Neural cell (in vitro differentiated cells): ENCODE measurements around the gene MAML3. TPM values are rescaled to one million over a fixed set of nuclear protein-coding genes. Genes with fewer than 3 reads are reported as not detected.

Experiments used
- H2AFZ ChIP-seq: fragments of 200-600, 300-800 bp; sonication (generic), shearing (Covaris generic); 2 replicates; pipeline ENCODE4 v1.6.0; 2014; ENCODE audit warnings: low read depth, mild to moderate bottlenecking, antibody characterized with exemption, low read length, moderate library complexity
- H3F3A ChIP-seq: fragments of 200-600 bp; shearing (Covaris generic); 2 replicates; pipeline ENCODE4 v1.6.1; 2016; ENCODE audit warnings: mild to moderate bottlenecking, moderate library complexity, mixed read lengths, antibody characterized with exemption, low read length; ENCODE audit not compliant: insufficient read depth, poor library complexity, severe bottlenecking
- H3K27ac ChIP-seq: fragments of 200-600, 300-800 bp; sonication (generic), shearing (Covaris generic); 2 replicates; pipeline ENCODE4 v1.5.1; 2014; ENCODE audit warnings: mild to moderate bottlenecking, low read length, moderate library complexity
- H3K27me3 ChIP-seq: fragments of 300-800, 200-600 bp; sonication (generic), shearing (Covaris generic); 2 replicates; pipeline ENCODE4 v1.6.0; 2014; ENCODE audit warnings: mild to moderate bottlenecking, low read depth, low read length, moderate library complexity; ENCODE audit not compliant: insufficient read depth
- H3K36me3 ChIP-seq: fragments of 300-800, 200-600 bp; sonication (generic), shearing (Covaris generic); 2 replicates; pipeline ENCODE4 v1.5.1; 2014; ENCODE audit warnings: mild to moderate bottlenecking, antibody characterized with exemption, low read length, moderate library complexity; ENCODE audit not compliant: insufficient read depth
- H3K4me2 ChIP-seq: fragments of 300-800, 200-600 bp; sonication (generic), shearing (Covaris generic); 2 replicates; pipeline ENCODE4 v1.6.0; 2014; ENCODE audit warnings: mild to moderate bottlenecking, low read length
- H3K4me3 ChIP-seq: fragments of 300-800, 200-600 bp; sonication (generic), shearing (Covaris generic); 2 replicates; pipeline ENCODE4 v1.5.1; 2014; ENCODE audit warnings: mild to moderate bottlenecking, low read length, moderate library complexity
- H3K79me2 ChIP-seq: fragments of 200-600 bp; shearing (Covaris generic); replicated peaks from 2 replicates; pipeline ENCODE4 v1.6.0; 2014; ENCODE audit warnings: mild to moderate bottlenecking, low read length, moderate library complexity; ENCODE audit not compliant: insufficient read depth
- H3K9ac ChIP-seq: fragments of 300-800, 200-600 bp; sonication (generic), shearing (Covaris generic); 2 replicates; pipeline ENCODE4 v1.6.1; 2016; ENCODE audit warnings: mild to moderate bottlenecking, low read length, mixed read lengths
- H3K9me2 ChIP-seq: fragments of 200-600 bp; shearing (Covaris generic); 2 replicates; pipeline ENCODE4 v1.6.1; 2016; ENCODE audit warnings: mild to moderate bottlenecking, low read length, mixed read lengths; ENCODE audit not compliant: insufficient read depth
- H3K9me3 ChIP-seq: fragments of 200-600, 300-800 bp; sonication (generic), shearing (Covaris generic); 2 replicates; pipeline ENCODE4 v1.6.1; 2016; ENCODE audit warnings: mild to moderate bottlenecking, mixed run types, low read length, moderate library complexity, mixed read lengths
- H4K20me1 ChIP-seq: fragments of 200-600 bp; shearing (Covaris generic); 2 replicates; pipeline ENCODE4 v1.6.1; 2016; ENCODE audit warnings: mild to moderate bottlenecking, mixed run types; ENCODE audit not compliant: insufficient read depth
- EP300 ChIP-seq: fragments of 450-650 bp; conservative IDR thresholded peaks from 2 replicates; pipeline ENCODE4 v1.6.1; 2014; ENCODE audit warnings: antibody characterized with exemption, mild to moderate bottlenecking, moderate library complexity; ENCODE audit not compliant: poor library complexity, severe bottlenecking
- EZH2 ChIP-seq: fragments of 200-600, 300-800 bp; shearing (Covaris generic), sonication (generic); IDR thresholded peaks from 2 replicates; pipeline ENCODE4 v1.6.1; 2014; ENCODE audit warnings: antibody characterized with exemption, low read length, borderline replicate concordance, mild to moderate bottlenecking; ENCODE audit not compliant: insufficient read depth, poor library complexity, severe bottlenecking
- MXI1 ChIP-seq: fragments of 450-650 bp; conservative IDR thresholded peaks from 2 replicates; pipeline ENCODE4 v1.6.1; 2014; ENCODE audit warnings: antibody characterized with exemption, mild to moderate bottlenecking; ENCODE audit not compliant: poor library complexity, severe bottlenecking
- POLR2AphosphoS5 ChIP-seq: IDR thresholded peaks from 2 replicates; pipeline ENCODE4 v1.6.1; 2012
- RAD21 ChIP-seq: fragments of 450-650 bp; conservative IDR thresholded peaks from 2 replicates; pipeline ENCODE4 v1.6.1; 2014; ENCODE audit warnings: antibody characterized with exemption, mild to moderate bottlenecking, moderate library complexity
- SMC3 ChIP-seq: fragments of 450-650 bp; conservative IDR thresholded peaks from 2 replicates; pipeline ENCODE4 v1.6.1; 2014; ENCODE audit warnings: antibody characterized with exemption, mild to moderate bottlenecking, moderate library complexity; ENCODE audit not compliant: poor library complexity
- TAF1 ChIP-seq: IDR thresholded peaks from 2 replicates; pipeline ENCODE4 v1.6.1; 2012; ENCODE audit warnings: low read depth
- polyA plus RNA-seq: library from polyadenylated mRNA; depleted of rRNA; stranded (reverse); fragments of >200 nt; gene quantifications from 2 replicates; pipeline ENCODE4 v1.2.3, GENCODE V29; 2014
- TF ChIP-seq, protein P1 (sequence below): IDR thresholded peaks from 2 replicates; pipeline ENCODE4 v1.6.1; 2012; ENCODE audit warnings: borderline replicate concordance
- TF ChIP-seq, protein P2 (sequence below): fragments of 450-650 bp; IDR thresholded peaks from 2 replicates; pipeline ENCODE4 v1.5.1; 2014; ENCODE audit warnings: antibody characterized with exemption, mild to moderate bottlenecking, moderate library complexity; ENCODE audit not compliant: poor library complexity, severe bottlenecking

MAML3 gene
- polyA plus RNA-seq, 1 donor from 2014 or later: 10.2 TPM

DNA sequence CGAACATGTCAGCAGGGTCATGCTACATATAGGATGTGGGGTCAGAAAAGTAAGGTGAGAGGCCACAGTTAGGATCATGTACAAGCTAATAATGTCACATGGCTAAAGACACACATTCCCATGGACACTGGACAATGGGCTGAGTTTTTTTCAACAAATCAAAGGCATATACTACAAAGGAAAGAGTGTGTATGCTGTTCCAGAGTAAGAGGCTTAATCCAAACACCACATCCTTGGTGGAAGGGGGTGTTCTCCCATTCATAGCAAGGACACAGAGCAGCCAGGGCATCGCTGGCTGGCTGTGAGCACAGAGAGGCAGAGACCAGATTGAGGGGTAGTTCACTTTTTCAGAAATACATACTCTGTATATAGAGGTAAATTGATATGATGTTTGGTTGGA lies 356.7 kb downstream of the MAML3 start:
- Histone ChIP-seq H3K9me2 (no peaks in the 10 kb centered on the region), H3K27ac (no peak overlapping the region), H3F3A (peaks cover 5% of the 10 kb centered on the region), H4K20me1 (no peaks in the 10 kb centered on the region), H3K36me3 (no peaks in the 10 kb centered on the region), H3K79me2 (no peaks in the 10 kb centered on the region), H3K27me3 (no peaks in the 10 kb centered on the region), H3K9ac (no peak overlapping the region), H3K4me3 (no peak overlapping the region), H2AFZ (no peak overlapping the region), H3K9me3 (no peaks in the 10 kb centered on the region), H3K4me2 (no peak overlapping the region)
- TF ChIP-seq POLR2AphosphoS5: no peak
- no peak for TF ChIP-seq EZH2
- TF ChIP-seq, protein P1, sequence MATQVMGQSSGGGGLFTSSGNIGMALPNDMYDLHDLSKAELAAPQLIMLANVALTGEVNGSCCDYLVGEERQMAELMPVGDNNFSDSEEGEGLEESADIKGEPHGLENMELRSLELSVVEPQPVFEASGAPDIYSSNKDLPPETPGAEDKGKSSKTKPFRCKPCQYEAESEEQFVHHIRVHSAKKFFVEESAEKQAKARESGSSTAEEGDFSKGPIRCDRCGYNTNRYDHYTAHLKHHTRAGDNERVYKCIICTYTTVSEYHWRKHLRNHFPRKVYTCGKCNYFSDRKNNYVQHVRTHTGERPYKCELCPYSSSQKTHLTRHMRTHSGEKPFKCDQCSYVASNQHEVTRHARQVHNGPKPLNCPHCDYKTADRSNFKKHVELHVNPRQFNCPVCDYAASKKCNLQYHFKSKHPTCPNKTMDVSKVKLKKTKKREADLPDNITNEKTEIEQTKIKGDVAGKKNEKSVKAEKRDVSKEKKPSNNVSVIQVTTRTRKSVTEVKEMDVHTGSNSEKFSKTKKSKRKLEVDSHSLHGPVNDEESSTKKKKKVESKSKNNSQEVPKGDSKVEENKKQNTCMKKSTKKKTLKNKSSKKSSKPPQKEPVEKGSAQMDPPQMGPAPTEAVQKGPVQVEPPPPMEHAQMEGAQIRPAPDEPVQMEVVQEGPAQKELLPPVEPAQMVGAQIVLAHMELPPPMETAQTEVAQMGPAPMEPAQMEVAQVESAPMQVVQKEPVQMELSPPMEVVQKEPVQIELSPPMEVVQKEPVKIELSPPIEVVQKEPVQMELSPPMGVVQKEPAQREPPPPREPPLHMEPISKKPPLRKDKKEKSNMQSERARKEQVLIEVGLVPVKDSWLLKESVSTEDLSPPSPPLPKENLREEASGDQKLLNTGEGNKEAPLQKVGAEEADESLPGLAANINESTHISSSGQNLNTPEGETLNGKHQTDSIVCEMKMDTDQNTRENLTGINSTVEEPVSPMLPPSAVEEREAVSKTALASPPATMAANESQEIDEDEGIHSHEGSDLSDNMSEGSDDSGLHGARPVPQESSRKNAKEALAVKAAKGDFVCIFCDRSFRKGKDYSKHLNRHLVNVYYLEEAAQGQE: no peak
- TF ChIP-seq RAD21: no peak
- TF ChIP-seq TAF1: no peak
- TF ChIP-seq, protein P2, sequence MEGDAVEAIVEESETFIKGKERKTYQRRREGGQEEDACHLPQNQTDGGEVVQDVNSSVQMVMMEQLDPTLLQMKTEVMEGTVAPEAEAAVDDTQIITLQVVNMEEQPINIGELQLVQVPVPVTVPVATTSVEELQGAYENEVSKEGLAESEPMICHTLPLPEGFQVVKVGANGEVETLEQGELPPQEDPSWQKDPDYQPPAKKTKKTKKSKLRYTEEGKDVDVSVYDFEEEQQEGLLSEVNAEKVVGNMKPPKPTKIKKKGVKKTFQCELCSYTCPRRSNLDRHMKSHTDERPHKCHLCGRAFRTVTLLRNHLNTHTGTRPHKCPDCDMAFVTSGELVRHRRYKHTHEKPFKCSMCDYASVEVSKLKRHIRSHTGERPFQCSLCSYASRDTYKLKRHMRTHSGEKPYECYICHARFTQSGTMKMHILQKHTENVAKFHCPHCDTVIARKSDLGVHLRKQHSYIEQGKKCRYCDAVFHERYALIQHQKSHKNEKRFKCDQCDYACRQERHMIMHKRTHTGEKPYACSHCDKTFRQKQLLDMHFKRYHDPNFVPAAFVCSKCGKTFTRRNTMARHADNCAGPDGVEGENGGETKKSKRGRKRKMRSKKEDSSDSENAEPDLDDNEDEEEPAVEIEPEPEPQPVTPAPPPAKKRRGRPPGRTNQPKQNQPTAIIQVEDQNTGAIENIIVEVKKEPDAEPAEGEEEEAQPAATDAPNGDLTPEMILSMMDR: no peak
- no peak for TF ChIP-seq MXI1
- no peak for TF ChIP-seq SMC3
- TF ChIP-seq EP300: no peak

DNA sequence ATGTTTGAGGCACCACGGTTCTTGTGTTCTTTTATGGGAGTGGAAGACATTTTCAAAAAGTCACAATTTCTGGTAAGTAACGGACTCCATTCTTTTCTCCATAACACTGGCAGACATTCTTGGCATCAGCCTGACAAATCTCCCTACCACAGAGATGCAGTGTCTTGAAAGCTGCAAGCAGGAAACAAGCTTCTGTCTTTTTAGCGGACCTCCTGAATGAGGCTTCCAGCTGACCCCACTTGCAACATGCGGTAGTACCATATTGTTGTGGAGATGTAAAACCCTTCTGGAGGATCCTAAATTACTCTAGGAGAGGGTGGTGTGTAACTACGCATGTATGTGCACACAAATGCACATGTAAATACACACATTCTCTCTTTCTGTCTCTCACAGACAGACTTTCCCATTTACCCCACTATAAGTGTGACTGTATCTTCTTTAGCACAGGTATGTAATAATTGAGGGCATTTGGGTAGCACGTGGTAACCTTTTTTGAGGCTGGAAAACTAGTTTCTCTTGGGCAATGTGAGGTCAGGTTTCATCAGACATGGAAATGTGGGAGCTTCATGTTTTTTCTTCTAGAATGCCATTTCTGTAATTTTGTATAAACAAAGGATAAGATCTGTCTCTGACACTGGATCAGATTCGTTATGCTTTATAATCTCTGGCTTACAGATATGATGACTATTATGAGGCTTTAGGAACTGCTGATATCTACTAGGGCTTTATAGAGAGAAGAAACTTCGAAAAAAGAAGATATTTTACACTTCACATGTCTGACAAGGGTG lies 358.3 kb downstream of the MAML3 start:
- no peak overlapping the region for H3K4me3 ChIP-seq
- no peaks in the 10 kb centered on the region for H3K9me3 ChIP-seq
- H4K20me1 ChIP-seq: no peaks in the 10 kb centered on the region
- no peaks in the 10 kb centered on the region for H3K27me3 ChIP-seq
- no peak overlapping the region for H3K4me2 ChIP-seq
- H3K36me3 ChIP-seq: no peaks in the 10 kb centered on the region
- no peak for TF ChIP-seq EZH2
- TF ChIP-seq, protein P1: no peak
- TF ChIP-seq TAF1: no peak
- no peak for TF ChIP-seq SMC3
- TF ChIP-seq MXI1: no peak
- TF ChIP-seq RAD21: no peak
- no peak for TF ChIP-seq EP300
- TF ChIP-seq, protein P2: no peak
- TF ChIP-seq POLR2AphosphoS5: no peak
- H3K27ac ChIP-seq: peak overlapping the region; percentile 33
- H3F3A ChIP-seq: peaks cover 5% of the 10 kb centered on the region
- H3K79me2 ChIP-seq: peaks cover 4% of the 10 kb centered on the region
- H3K9ac ChIP-seq: no peak overlapping the region
- no peaks in the 10 kb centered on the region for H3K9me2 ChIP-seq
- no peak overlapping the region for H2AFZ ChIP-seq
